Osteoblast (primary cell): ENCODE data around the gene SLC35G3. TPM values are rescaled to one million over a fixed set of nuclear protein-coding genes. Genes with fewer than 3 reads are reported as not detected.
A peak's percentile ranks its signal among the peaks of the same experiment; 100 is the strongest.

Experiments
- DNase-seq: peaks from one replicate; pipeline ENCODE4 v3.0.0; 2011; ENCODE audit warnings: low spot score, mixed read lengths; ENCODE audit not compliant: insufficient read length; ENCODE audit errors: missing footprints
- H2AFZ ChIP-seq: 2 replicates; pipeline ENCODE4 v1.6.0; 2011; ENCODE audit warnings: mild to moderate bottlenecking, low read length
- H3K27ac ChIP-seq: 2 replicates; pipeline ENCODE4 v1.5.1; 2011; ENCODE audit warnings: mild to moderate bottlenecking, low read depth, low read length, moderate library complexity
- H3K27me3 ChIP-seq: 2 replicates; pipeline ENCODE4 v1.6.0; 2012; ENCODE audit warnings: mild to moderate bottlenecking, control low read depth, inconsistent platforms, low read length, moderate library complexity; ENCODE audit not compliant: insufficient read depth
- H3K36me3 ChIP-seq: 2 replicates; pipeline ENCODE4 v1.5.1; 2011; ENCODE audit warnings: mild to moderate bottlenecking, low read length, control low read depth, moderate library complexity; ENCODE audit not compliant: insufficient read depth
- H3K4me1 ChIP-seq: 2 replicates; pipeline ENCODE4 v1.5.1; 2011; ENCODE audit warnings: mild to moderate bottlenecking, low read length, control low read depth, moderate library complexity; ENCODE audit not compliant: insufficient read depth
- H3K4me2 ChIP-seq: 2 replicates; pipeline ENCODE4 v1.6.0; 2011; ENCODE audit warnings: mild to moderate bottlenecking, low read length; ENCODE audit not compliant: insufficient read depth
- H3K4me3 ChIP-seq: fragments of 200-600 bp; sonication (generic); 3 replicates; pipeline ENCODE4 v1.5.1; 2012; ENCODE audit warnings: mild to moderate bottlenecking, low read length, inconsistent platforms; ENCODE audit not compliant: insufficient read depth
- H3K79me2 ChIP-seq: 2 replicates; pipeline ENCODE4 v1.6.0; 2012; ENCODE audit warnings: mild to moderate bottlenecking, low read length, control low read depth, inconsistent platforms; ENCODE audit not compliant: insufficient read depth
- H3K9me3 ChIP-seq: 2 replicates; pipeline ENCODE4 v1.5.1; 2011; ENCODE audit warnings: low read depth, low read length, control low read depth
- H4K20me1 ChIP-seq: 2 replicates; pipeline ENCODE4 v1.6.0; 2012; ENCODE audit warnings: mild to moderate bottlenecking, low read length, control low read depth; ENCODE audit not compliant: insufficient read depth
- total RNA-seq: library from RNA; depleted of rRNA; stranded (reverse); fragments of >200 nt; gene quantifications from 2 replicates; pipeline ENCODE4 v1.2.3, GENCODE V29; 2012
- TF ChIP-seq, protein P1 (sequence below): IDR thresholded peaks from 2 replicates; pipeline ENCODE4 v1.5.1; 2011; ENCODE audit warnings: mild to moderate bottlenecking, low read depth, low read length, moderate library complexity; ENCODE audit errors: extremely low read depth

Gene SLC35G3
- total RNA-seq, 1 donor, result not detected

DNA sequence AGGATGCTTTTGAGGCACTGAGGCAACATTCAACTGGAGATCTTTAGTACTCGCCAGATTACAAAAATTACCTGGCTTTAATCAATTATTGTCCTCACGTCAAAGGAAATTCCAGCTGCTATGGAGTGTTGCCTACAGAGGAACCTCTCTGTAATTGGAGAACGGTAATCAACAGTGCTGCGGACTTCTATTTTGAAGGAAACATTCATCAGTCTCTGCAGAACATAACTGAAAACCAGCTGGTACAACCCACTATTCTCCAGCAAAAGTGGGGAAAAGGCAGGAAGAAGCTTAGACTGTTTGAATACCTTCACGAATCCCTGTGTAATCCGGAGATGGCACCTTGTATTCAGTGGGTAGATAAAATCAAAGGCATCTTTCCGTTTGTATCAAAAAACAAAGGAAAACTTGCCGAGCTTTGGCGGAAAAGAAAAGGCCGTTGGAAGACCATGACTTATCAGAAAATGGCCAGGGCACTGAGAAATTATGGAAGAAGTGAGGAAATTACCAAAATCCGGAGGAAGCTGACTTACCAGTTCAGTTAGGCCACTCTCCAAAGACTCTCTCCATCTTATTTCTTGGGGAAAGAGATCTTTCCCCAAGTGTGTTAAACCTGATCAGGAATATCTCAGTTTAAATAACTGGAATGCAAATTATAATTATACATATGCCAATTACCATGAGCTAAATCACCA is 3.0 kb downstream of the SLC35G3 start:
- H3K9me3 ChIP-seq, result no peaks in the 10 kb centered on the region
- DNase-seq, result no peak
- H3K4me1 ChIP-seq, result no peaks in the 10 kb centered on the region
- H3K27ac ChIP-seq, result no peak overlapping the region
- no peaks in the 10 kb centered on the region for H3K27me3 ChIP-seq
- no peaks in the 10 kb centered on the region for H3K79me2 ChIP-seq
- no peak overlapping the region for H2AFZ ChIP-seq
- TF ChIP-seq, protein P1, sequence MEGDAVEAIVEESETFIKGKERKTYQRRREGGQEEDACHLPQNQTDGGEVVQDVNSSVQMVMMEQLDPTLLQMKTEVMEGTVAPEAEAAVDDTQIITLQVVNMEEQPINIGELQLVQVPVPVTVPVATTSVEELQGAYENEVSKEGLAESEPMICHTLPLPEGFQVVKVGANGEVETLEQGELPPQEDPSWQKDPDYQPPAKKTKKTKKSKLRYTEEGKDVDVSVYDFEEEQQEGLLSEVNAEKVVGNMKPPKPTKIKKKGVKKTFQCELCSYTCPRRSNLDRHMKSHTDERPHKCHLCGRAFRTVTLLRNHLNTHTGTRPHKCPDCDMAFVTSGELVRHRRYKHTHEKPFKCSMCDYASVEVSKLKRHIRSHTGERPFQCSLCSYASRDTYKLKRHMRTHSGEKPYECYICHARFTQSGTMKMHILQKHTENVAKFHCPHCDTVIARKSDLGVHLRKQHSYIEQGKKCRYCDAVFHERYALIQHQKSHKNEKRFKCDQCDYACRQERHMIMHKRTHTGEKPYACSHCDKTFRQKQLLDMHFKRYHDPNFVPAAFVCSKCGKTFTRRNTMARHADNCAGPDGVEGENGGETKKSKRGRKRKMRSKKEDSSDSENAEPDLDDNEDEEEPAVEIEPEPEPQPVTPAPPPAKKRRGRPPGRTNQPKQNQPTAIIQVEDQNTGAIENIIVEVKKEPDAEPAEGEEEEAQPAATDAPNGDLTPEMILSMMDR, result no peak
- H3K36me3 ChIP-seq, result no peaks in the 10 kb centered on the region
- no peak overlapping the region for H3K4me2 ChIP-seq
- no peak overlapping the region for H3K4me3 ChIP-seq
- no peaks in the 10 kb centered on the region for H4K20me1 ChIP-seq

- no peaks in the 10 kb centered on the region for H4K20me1 ChIP-seq
- H3K27me3 ChIP-seq, result no peaks in the 10 kb centered on the region
- no peaks in the 10 kb centered on the region for H3K4me1 ChIP-seq
- H3K79me2 ChIP-seq, result no peaks in the 10 kb centered on the region
- no peak overlapping the region for H3K4me2 ChIP-seq
- no peak overlapping the region for H3K27ac ChIP-seq
- TF ChIP-seq, protein P1, result no peak
- peak; percentile 76 for DNase-seq
- no peaks in the 10 kb centered on the region for H3K9me3 ChIP-seq
- no peak overlapping the region for H3K4me3 ChIP-seq
- no peaks in the 10 kb centered on the region for H3K36me3 ChIP-seq
- no peak overlapping the region for H2AFZ ChIP-seq
Measured at GRCh38 chr17:35189291-35189690, 4.9 kb downstream of the SLC35G3 start.

DNA sequence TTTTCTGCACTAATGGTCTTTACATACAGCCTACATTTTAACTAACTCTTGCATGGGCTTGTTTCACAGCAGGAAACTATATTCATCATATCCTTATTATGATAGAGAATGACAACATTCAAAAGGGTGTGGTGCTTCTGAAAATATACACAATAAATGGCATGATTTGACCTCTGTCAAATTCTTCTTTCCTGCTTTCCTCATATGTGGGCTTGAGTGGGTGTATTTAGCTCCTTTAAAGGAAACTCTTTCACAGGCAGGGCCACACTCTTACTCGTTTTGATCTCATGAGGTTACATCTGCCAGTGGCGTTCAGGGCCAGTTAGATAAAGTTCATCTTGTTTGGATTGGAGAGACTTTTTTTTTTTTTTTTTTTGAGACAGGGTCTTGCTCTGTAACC is 6.1 kb downstream of the SLC35G3 start:
- H3K36me3 ChIP-seq, result no peaks in the 10 kb centered on the region
- no peaks in the 10 kb centered on the region for H4K20me1 ChIP-seq
- H3K27ac ChIP-seq, result no peak overlapping the region
- H2AFZ ChIP-seq, result no peak overlapping the region
- TF ChIP-seq, protein P1, result no peak
- H3K4me1 ChIP-seq, result no peaks in the 10 kb centered on the region
- peaks cover under 1% of the 10 kb centered on the region for H3K27me3 ChIP-seq
- no peak for DNase-seq
- H3K4me3 ChIP-seq, result no peak overlapping the region
- no peaks in the 10 kb centered on the region for H3K79me2 ChIP-seq
- H3K9me3 ChIP-seq, result no peaks in the 10 kb centered on the region
- H3K4me2 ChIP-seq, result no peak overlapping the region

DNA sequence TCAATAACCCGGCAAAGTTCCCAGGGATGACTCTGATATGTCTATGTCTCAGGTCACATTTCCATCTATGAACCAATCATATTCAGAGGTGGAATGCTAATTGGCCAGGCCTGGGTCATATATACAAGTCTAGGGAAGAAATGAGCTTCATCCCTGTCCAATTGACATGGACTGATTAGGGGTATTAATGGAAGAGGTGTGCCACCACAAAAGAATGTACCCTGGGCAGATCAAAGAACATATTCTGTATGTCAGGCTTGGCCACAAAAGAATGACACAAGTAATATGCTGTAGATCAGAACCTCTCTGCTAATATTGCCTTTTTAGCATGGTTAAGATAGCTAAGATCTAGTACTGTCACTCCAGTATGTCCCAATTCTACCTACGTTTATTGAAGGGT is 6.7 kb downstream of the SLC35G3 start:
- no peaks in the 10 kb centered on the region for H3K4me1 ChIP-seq
- no peak overlapping the region for H3K27ac ChIP-seq
- H3K36me3 ChIP-seq, result no peaks in the 10 kb centered on the region
- no peak overlapping the region for H2AFZ ChIP-seq
- no peaks in the 10 kb centered on the region for H4K20me1 ChIP-seq
- H3K4me2 ChIP-seq, result no peak overlapping the region
- no peak for DNase-seq
- no peak overlapping the region for H3K4me3 ChIP-seq
- no peaks in the 10 kb centered on the region for H3K9me3 ChIP-seq
- H3K27me3 ChIP-seq, result peaks cover 4% of the 10 kb centered on the region
- no peaks in the 10 kb centered on the region for H3K79me2 ChIP-seq
- TF ChIP-seq, protein P1, result no peak
